Activated CD4-positive, alpha-beta T cell treated with anti-CD3 and anti-CD28 coated beads, Interleukin-10, Interleukin-2, amounts not matched to agents 100 ng/mL and 50 ng/mL, durations not matched to agents 16 hours and 8 hours (primary cell): Measurements from ENCODE around the gene USP28.

Experiments
- DNase-seq: peaks from one replicate; pipeline ENCODE4 v3.0.0-alpha.2; 2020

The USP28 gene

DNA sequence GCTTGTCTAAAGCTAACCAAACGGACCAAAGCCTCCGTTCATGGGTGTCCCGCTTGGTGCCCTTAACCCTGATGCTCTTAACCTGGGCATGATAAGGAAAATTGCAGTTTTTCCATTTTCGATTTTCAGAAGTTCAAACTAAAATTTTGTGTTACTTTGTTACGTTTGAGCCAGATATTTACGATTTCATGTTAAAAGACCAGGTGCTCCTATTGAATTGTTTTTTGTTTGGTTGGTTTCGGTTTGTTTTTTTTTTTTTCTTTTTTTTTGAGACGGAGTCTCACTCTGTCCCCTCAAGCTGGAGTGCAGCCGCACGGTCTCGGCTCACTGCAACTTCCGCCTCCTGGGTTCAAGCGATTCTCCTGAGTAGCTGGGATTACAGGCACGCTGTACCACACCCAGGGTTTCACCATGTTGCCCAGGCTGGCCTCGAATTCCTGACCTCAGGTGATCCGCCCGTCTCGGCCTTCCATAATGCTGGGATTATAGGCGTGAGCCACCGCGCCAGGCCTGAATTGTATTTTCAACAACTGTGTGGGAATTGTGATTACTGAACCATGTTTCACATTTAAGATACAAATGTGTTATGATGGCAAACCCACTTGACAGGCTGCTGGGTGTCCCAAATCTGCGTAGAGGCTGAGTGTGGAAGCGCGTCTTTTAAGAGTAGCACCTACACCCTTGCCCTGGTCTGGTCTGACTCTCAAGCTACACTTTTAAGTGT is 864 bp upstream of the USP28 start:
- DNase-seq = no peak

DNA sequence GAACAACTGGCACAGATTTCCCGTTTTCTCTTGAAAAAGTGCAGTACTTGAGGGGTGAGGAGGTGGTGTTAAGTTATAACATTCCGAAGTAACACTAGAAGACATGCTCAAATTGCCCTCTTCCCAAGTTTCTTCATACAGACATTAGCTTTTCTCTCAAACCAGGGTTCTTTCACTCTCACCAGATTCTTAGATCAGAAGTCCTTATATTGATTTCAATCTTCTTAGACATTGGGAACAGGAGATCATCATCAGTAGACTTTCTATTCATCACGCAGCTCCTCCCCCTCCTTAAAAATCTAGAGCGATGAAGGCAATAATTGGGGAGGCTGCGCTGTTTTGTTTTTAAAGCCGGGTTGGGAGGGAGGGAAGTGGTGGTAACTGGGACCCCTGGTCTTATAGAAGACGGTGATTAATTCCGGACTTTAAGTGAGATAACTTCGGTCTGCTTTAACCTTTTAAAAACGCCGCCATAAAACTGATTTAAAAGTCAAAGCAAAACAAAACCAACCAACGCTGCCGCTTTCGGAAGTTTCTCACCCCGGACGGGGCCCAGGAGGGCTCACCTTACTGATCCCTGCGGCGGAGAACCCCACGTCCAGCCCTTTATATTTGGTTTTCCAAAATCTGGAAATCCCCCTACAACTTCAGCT is 665 bp downstream of the USP28 start:
- DNase-seq = peak; percentile 16

DNA sequence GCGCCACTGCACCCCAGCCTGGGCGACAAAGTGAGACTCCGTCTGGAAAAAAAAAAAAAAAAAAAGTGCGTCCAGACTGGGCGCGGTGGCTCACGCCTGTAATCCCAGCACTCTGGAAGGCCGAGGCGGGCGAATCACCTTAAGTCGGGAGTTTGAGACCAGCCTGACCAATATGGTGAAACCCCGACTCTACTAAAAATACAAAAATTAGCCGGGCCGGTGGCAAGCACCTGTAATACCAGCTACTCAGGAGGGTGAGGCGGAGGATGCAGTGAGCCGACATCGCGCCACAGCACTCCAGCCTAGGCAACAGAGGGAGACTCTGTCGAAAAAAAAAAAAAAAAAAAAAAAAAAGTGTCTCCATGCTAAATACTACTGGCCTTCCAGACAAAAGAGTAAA is 1.3 kb downstream of the USP28 start:
- no peak for DNase-seq

DNA sequence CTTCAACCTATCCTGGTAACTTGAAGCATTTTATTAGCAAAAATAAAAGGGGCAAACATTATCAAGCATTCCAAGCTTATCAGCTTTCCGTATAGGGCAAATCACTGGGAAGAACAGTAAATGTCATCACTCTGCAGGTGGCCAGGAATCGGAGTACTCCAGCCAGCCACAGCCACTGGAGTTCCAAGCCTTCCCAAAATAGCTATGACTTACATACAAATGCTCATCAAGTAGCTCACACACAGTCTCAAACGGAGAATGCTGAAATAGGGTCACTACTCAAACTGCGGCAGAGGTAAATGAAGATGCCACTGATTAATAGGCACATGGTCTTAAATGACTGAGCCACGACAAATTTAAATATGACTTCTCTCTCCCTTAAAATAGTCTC is 2.1 kb downstream of the USP28 start:
- DNase-seq = no peak

DNA sequence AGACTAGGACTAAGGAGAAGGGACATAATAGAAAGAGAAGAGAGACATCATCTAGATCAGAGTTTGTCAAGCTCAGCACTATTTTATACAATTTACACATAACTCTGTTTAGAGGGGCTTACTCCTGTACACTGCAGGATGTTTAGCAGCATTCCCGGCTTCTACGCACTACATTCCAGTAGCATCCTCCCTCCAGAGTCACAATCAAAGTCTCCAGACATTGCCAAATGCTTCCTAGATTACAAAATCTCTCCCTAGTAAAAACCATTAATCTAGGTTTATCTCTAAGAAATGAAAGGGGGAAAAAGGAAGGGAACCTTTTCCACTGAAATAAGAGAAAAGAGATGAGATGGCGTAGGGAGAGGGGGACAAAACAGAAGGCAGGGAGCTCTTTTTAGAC is 4.0 kb downstream of the USP28 start:
- DNase-seq = no peak

DNA sequence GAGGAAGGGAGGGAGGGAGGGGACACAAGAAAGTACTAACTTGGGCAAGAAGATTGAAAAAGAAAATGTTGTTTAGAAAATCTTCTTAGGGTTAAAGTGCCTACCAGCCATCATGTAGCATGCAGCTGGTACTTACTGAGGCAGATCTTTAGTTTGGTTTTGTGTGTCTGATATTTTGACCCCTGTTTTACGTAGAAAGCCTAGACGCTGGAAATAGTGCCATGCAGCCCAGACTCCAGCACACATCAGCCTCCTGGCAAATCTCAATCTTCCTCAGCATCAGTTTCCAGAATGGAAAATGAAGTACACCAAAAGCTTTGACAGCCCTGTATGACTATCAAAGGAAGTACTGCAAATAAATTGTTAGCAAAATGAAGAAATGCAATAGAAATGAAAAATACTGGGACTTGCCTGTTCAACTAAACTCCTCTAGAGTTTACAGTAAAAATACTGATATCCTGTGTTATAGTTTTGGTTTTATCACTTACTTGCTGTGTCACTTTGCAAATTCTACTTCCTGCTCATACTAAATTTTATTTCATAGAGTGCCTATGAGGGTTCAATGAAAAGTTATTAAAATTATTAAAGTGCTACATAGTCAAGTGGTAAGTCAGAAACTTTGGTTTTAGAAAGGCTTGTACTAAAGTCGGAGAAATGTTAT is 7.4 kb downstream of the USP28 start:
- DNase-seq = no peak

DNA sequence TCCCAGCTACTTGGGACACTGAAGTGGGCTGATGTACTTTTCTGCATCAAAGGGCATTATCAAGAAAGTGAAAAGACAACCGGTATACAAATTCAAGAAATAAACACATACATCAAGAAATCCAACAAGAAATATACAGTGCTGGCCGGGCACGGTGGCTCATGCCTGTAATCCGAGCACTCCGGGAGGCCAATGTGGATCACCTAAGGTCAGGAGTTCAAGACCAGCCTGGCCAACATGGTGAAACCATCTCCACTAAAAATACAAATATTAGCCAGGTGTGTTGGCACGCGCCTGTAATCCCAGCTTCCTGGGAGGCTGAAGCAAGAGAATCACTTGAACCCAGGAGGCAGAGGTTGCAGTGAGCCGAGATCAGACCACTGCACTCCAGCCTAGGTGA is 9.5 kb downstream of the USP28 start:
- no peak for DNase-seq

DNA sequence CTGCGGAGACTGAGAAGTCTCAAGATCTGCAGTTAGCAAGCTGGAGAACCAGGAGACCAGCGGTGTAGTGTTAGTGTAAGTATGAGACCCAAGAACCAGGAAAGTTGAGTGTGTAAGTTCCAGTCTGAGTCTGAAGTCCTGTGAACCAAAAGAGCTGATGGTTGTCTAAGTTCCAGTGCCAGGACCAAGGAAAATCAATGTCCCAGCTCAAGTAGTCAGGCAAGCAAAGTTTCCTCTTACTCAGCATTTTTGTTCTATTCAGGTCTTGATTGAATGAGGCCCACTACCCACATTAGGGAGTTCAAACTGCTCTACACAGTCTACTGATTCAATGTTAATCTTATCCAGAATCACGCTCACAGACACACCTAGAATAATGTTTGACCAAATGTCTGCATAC is 11.0 kb downstream of the USP28 start:
- DNase-seq = no peak

DNA sequence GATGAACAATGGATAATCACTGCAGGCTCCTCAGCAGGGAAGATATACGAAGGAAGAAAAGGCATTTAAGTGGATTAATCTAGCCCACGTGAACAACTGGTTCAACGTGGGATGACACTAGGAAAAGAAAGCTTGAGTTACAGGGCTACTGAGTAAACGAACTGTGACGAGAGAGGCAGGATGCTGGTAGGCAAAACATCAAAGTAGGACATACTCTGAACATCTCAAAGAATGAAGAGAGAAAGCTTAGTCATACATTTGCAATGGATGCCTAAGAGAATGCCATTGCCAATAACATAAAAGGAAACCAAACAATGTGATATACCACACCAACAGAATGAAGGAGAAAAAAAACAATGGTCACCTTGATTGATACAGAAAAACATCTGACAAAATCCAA is 12.9 kb downstream of the USP28 start:
- no peak for DNase-seq

DNA sequence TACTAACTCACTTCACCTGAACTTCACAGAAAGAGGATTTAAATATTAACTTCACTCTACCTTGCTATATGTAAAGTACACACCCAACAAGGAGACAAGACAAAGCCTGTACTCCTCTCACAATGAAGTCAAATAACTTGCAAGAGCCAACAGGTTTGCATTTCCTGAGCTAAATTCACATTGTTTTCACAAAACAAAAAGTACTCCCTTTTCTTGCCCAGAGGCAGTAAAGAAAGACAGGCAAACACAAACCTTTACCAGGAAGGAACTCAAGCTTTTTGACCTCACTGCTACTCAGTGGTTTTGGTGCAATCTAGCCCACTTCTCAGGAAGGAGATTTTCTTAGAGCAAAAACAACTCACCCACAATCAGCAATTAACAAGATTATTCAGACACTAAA is 15.7 kb downstream of the USP28 start:
- no peak for DNase-seq

DNA sequence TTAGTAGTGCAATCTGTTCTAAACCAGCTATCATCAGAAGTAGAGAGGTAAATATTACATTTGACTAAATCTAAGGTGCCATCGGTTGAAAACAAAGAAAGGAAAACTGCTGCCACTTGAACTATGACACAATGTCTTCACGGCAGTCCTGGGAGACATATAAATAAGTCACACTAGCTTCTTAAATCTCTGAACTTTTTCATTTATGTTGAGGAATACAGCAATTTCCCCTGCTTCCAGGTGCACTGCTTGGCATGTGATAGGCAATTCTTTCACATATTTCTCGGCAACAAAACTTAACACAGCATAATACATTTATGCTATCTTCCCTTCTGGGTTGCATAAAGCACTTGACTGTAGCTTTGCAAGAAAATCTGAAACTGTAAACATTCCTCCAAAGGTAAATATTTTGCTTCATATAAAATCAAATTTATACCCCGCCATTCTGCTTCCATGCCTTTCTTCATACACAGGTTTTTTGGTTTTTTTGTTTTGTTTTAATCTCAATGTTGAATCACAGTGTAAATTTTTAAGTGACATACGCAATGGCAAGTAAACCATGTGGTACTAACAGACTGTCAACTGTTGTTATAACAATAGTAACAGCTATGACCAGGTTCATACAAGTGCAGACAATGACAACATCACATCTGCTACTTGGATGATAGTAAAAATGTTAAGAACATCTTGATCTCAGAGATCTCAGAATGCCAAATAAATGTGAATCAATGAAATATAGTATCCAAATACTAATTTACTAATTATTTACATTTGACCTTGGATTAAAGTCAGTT is 18.2 kb downstream of the USP28 start:
- no peak for DNase-seq

DNA sequence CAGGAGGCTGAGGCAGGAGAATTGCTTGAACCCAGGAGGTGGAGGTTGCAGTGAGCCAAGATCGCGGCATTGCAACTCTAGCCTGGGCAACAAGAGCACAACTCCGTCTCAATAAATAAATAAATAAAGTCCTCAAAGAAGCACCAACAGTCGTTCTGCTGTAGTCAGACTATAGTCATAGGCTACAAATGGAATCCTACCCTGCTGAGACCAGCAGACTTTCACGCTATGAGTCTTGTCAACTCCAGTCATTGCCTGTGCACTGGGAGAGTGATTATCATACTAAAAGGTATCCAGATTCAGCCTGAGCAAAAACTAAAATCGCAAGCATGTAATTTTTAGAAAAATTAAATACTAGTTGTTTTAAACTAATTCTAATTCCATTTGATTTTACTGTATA is 19.6 kb downstream of the USP28 start:
- no peak for DNase-seq

DNA sequence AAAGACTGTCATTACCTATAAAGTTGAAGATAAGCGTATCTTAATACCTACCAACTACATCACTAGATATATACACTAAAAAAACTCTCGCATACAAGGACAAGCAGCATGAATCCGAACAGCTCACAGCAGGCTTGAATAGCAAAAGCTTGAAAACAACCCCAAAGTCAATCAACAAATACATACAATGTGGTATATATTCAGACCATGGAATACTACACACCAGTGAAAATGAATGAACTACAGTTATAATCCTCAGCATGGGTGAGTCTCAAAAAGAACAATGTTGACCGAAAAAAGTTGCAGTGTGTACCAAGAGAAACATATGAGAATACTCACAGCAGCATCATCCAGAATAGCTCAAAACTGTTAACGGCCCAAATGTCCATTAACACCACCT is 25.2 kb downstream of the USP28 start:
- DNase-seq = no peak

DNA sequence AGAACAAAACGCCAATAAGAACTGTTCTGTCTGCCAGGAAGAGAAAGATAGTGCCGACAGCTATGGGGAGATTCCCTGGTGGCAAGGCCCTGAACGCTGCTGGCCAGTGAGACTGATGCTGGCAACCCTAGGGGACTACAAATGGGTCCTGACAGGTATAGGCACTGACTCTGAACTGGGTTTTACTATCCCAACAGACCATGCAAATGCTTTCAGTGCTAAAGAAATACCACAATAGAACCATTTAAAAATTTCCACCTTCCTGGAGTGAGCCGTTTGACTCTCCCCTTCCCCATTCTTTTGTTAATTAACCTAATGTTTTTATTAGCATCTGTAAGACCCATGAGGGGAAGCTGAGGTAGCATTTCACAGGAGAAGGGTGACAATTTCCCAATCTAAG is 25.7 kb downstream of the USP28 start:
- no peak for DNase-seq

DNA sequence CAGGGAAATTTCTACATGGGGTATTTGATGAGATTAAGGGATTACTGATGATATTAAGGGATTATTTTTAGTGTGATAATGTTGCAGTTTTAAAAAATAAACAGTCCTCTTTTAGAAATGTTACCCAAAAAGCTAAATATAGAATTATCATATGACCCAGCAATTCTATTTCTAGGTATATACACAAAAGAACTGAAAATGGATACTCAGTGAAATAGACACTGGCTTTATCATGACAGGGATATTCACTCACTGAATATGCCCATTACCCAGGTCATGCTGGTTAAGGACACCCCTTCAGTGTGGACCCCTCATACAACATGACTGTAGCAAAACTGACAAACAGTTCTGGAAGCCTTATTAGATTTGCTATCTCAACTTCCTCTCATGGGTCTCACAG is 27.8 kb downstream of the USP28 start:
- DNase-seq = no peak

DNA sequence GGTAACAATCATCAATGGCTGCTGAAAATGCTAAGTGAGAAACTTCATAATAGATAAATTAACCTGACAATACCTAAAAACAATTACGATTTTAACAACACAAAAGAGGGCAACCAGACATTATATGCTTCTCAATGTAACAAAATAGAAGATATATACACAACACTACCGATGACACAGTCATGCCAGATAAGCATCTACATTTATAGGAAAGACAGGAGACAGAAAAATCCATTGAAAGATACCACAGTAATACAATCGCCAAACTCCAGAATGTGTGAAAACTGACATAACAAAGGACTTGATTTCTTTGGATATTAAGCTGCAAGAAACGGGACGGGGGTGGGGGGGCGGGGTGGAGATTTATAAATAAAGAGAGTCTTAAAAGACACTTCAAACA is 28.3 kb downstream of the USP28 start:
- DNase-seq = no peak

DNA sequence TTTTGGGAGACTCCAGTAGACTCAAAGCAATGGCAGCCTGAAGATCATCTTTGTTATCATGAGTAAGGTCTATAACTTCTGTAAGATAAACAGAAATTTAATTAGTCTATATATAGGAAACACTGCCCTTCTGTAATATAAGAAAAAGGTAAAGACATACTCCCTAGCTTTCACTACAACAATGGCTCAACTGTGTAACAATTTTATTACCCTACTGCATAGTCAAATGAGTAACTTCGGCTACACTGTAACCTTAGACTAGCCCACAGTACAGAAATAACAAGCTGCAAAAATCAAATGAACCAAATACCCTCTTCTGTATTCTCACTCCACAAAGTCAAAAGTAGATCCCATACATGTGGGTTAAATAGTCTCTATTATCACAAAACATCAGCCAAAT is 33.7 kb downstream of the USP28 start:
- DNase-seq = no peak

DNA sequence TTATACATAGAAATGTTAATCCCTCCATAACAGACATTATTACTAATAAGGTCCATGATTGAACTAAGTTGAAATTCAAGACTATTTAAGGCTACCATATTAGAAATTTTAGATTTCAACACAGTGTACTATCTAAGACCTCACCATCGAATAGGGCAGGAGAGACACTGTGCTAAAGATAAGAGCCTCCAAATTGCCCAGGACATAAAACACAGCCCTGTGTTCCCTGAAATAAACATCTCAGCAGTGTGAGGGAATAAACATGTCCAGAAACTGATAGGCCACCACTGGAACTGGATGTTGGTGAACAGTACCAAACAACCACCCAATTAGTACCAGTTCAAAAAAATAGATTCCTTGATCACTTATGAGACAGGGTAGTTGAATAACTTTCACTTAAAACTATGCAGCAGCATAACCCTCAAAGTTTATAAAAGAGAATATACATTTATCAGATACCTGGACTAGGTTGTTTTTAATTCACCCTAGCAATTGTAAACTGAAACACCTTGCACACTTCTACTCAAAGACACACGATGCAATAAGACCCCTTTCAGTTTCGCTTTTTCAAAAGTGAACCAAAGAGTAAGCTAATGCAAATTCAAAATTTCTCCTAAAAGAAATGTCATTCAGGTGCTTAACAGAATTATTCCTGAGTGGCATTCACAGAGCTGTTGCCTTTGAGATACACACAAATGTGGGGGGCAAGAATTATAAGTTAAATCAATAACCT is 34.3 kb downstream of the USP28 start:
- DNase-seq = no peak

DNA sequence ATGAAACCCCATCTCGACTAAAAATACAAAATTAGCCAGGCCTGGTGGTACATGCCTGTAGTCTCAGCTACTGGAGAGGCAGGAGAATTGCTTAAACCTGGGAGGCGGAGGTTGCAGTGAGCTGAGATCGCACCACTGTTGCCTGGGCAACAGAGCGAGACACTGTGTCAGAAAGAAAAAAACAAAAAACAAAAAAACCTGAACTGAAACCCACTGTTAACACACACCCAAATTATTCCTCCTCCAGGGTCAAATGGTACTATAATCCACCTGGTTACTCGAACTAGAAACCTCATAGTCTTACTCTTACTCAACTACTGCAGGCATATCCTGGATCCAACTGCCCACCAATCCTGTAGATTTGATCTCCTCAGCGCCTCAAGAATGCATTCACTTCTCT is 35.5 kb downstream of the USP28 start:
- no peak for DNase-seq

DNA sequence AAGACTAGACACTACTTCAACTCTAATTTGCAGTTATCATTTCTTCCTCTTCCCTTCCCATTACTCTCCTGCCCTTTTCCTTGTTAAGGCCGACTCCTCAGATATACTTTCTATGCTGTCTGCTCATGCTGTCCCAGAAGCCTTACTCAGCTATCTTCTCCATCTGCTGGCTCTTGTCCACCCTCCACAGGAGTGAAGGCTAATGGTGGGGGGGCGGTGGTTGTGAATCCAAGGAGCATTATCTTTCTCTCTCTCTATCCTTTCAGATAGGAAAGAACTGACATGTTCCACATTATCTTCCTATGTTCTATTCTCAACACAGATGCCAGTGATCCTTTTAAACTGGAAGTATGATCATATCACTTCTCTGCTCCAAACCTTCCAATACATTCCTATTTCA is 37.4 kb downstream of the USP28 start:
- DNase-seq = no peak

DNA sequence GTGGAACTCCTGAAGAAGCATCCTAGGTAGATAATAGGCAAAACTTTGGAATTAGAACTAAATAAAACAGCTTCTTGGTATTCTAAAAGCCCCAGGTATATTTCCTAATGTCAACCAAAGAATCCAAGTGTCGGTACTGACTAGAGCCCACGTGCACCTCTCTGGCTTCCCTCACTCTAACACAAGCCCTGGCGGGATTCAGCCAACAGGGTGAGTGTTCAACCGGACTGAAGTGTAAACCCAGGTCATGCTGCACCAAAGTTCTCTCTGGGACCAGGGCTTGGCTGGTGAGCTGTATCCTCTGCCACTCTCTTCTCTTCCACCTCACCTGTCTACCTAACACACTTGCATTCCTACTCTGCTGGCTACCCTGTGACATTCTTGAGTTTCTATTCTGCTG is 40.1 kb downstream of the USP28 start:
- no peak for DNase-seq

DNA sequence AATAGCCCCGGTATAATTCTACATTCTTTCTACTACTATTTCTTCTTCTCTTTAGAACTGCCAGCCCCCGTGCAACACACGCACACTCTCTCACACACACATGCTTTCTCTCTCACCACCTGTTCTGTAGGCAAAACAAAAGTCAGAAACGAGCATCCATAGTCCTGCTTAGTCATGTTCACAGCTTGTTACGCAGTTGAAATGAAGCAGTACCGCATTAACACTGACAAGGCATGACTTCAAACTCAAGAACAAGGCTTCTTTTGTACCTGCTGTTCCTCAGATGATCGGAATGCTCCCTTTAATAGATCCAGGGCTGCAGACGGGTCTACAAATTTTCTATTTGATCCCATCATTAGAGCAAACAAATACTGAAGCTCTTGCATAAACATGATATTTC is 42.2 kb downstream of the USP28 start:
- DNase-seq = no peak

DNA sequence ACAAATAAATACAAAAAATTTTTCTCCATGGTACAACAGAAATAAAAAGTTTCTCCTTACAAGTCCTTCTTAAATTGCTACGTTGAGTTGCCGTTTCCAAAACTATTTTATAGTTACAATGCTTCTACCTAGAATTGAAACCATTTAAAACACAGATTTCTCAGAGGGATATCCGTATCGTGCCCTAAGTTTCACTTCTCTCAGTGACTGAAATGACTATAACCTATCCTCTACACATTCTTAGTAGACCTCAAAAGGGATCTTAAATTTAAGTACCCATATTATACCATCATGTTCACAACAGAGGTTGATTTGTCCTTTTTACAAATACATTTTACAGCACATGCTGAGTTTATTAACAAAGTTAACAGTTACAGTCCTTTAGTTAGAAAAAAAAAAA is 44.1 kb downstream of the USP28 start:
- DNase-seq = peak; percentile 37
